Peyer's patch (tissue), 4 donors: ENCODE measurements around the gene TTC36.

Experiments
- POLR2A ChIP-seq, 2 donors: fragments of 450-650 bp; IDR thresholded peaks; one replicate each; pipeline ENCODE4 v1.5.1; 2017; ENCODE audit warnings: antibody characterized with exemption in 2 of 2, mild to moderate bottlenecking in 2 of 2, moderate library complexity in 2 of 2
- TF ChIP-seq, protein P1 (sequence below), 6 experiments: fragments of 450-650 bp in 4 of 6; fragments of 200-600 bp in 2 of 6; sonication (generic) in 1 of 6; IDR thresholded peaks; one replicate each; pipeline ENCODE4 v1.5.1; 2017 to 2019; ENCODE audit warnings: antibody characterized with exemption in 6 of 6, mild to moderate bottlenecking in 3 of 6, moderate library complexity in 1 of 6

DNA sequence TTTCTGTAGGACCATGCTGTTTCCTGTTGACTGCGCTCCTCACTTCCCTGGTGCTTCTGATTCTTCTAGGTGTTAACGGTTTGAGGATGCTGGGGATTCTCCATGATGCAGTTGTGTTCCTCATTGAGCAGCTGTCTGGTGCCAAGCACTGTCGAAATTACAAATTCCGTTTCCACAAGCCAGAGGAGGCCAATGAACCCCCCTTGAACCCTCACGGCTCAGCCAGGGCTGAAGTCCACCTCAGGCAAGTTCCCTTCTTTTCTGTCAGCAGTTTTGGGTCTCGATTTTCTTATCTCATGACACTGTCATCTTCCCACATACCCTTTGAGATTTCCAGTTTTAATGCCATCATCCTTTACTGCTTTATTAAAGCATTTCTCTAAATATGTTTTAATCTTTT lies 7.7 kb upstream of the TTC36 start:
- TF ChIP-seq, protein P1, sequence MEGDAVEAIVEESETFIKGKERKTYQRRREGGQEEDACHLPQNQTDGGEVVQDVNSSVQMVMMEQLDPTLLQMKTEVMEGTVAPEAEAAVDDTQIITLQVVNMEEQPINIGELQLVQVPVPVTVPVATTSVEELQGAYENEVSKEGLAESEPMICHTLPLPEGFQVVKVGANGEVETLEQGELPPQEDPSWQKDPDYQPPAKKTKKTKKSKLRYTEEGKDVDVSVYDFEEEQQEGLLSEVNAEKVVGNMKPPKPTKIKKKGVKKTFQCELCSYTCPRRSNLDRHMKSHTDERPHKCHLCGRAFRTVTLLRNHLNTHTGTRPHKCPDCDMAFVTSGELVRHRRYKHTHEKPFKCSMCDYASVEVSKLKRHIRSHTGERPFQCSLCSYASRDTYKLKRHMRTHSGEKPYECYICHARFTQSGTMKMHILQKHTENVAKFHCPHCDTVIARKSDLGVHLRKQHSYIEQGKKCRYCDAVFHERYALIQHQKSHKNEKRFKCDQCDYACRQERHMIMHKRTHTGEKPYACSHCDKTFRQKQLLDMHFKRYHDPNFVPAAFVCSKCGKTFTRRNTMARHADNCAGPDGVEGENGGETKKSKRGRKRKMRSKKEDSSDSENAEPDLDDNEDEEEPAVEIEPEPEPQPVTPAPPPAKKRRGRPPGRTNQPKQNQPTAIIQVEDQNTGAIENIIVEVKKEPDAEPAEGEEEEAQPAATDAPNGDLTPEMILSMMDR (IDR thresholded peaks at IDR 0.05): no peak
- no peak for TF ChIP-seq POLR2A (IDR thresholded peaks at IDR 0.05)
